K562 (cell line): Measurements from ENCODE around the gene HERPUD2. TPM values are rescaled to one million over a fixed set of nuclear protein-coding genes. Genes with fewer than 3 reads are reported as not detected.

ENCODE experiments used
- BACH1 ChIP-seq: fragments of 200-800 bp; sonication (Bioruptor generic); IDR thresholded peaks from 2 replicates; pipeline ENCODE4 v1.6.1; 2016; ENCODE audit warnings: missing genetic modification characterization, missing compliant biosample characterization
- CEBPZ ChIP-seq: fragments of 150-350 bp; IDR thresholded peaks from 2 replicates; pipeline ENCODE4 v1.6.1; 2014; ENCODE audit warnings: low read depth, mild to moderate bottlenecking, low read length, borderline replicate concordance
- ELK1 ChIP-seq: sonication (generic); formaldehyde crosslinking; IDR thresholded peaks from 2 replicates; pipeline ENCODE4 v1.8.1; 2022; ENCODE audit warnings: missing genetic modification reagents
- ESRRA ChIP-seq: fragments of 450-650 bp; IDR thresholded peaks from 2 replicates; pipeline ENCODE4 v1.6.1; 2014; ENCODE audit warnings: low read depth, mild to moderate bottlenecking, moderate library complexity, borderline replicate concordance
- HIVEP1 ChIP-seq: fragments of 250-450 bp; sonication (Bioruptor Pico); IDR thresholded peaks from 2 replicates; pipeline ENCODE4 v1.4.0; 2020; ENCODE audit warnings: mild to moderate bottlenecking
- KDM1A ChIP-seq, 2 experiments: fragments of 450-650 bp; IDR thresholded peaks; 2 replicates each; pipeline ENCODE4 v1.6.1; 2016; ENCODE audit warnings: mild to moderate bottlenecking in 2 of 2
- MBD1 ChIP-seq: fragments of 250-450 bp; sonication (Bioruptor Pico); IDR thresholded peaks from 2 replicates; pipeline ENCODE4 v1.8.0; 2022; ENCODE audit warnings: inconsistent platforms
- MNT ChIP-seq, 2 experiments: fragments of 450-650 bp; conservative IDR thresholded peaks; 2 replicates each; pipeline ENCODE4 v1.6.1; 2017; ENCODE audit warnings: mild to moderate bottlenecking in 2 of 2, moderate library complexity in 2 of 2
- NFE2 ChIP-seq: IDR thresholded peaks from 2 replicates; pipeline ENCODE4 v1.6.1; 2014; ENCODE audit warnings: antibody characterized with exemption, low read depth
- PPARD ChIP-seq: fragments of 250-450 bp; sonication (Bioruptor Pico); IDR thresholded peaks from 2 replicates; pipeline ENCODE4 v1.8.0; 2022; ENCODE audit warnings: inconsistent platforms, mild to moderate bottlenecking, moderate library complexity
- SMARCA4 ChIP-seq: fragments of 450-650 bp; IDR thresholded peaks from 2 replicates; pipeline ENCODE4 v1.6.1; 2016
- TEAD2 ChIP-seq: fragments of 450-650 bp; IDR thresholded peaks from 2 replicates; pipeline ENCODE4 v1.6.1; 2016; ENCODE audit warnings: missing genetic modification characterization, control low read depth, missing compliant biosample characterization
- XRCC5 ChIP-seq: fragments of 200-400 bp; formaldehyde crosslinking; IDR thresholded peaks from 2 replicates; pipeline ENCODE4 v1.6.1; 2017; ENCODE audit warnings: low read depth, mild to moderate bottlenecking, low read length
- ZNF316 ChIP-seq: fragments of 450-650 bp; IDR thresholded peaks from 2 replicates; pipeline ENCODE4 v1.6.1; 2016
- ZNF324 ChIP-seq: fragments of 250-450 bp; sonication (Bioruptor Pico); IDR thresholded peaks from 2 replicates; pipeline ENCODE4 v1.4.0; 2020; ENCODE audit warnings: mild to moderate bottlenecking
- ZNF707 ChIP-seq: fragments of 250-450 bp; sonication (Bioruptor Pico); conservative IDR thresholded peaks from 2 replicates; pipeline ENCODE4 v1.8.0; 2022; ENCODE audit warnings: inconsistent platforms, mild to moderate bottlenecking, moderate library complexity
- polyA plus RNA-seq, 8 experiments: library from polyadenylated mRNA; depleted of rRNA in 4 of 8; stranded (reverse) in 5 of 8; unstranded in 3 of 8; fragments of >200 nt; fragmentation: Nextera tagmentation in 2 of 8; fragmentation: Illumina TruSeq in 1 of 8; extraction: Ambion mirVana in 2 of 8; extraction: Trizol in 1 of 8; gene quantifications; 2 replicates each; pipeline versions ENCODE4 v1.2.1 to v1.2.3, GENCODE V29; 2011 to 2014; ENCODE audit warnings: inconsistent platforms in 1 of 8, missing spikeins in 1 of 8
- total RNA-seq, 7 experiments: library from RNA; depleted of rRNA in 6 of 7; stranded (reverse); fragments of >200 nt in 6 of 7; fragmentation: Illumina TruSeq in 2 of 7; extraction: Trizol in 2 of 7; gene quantifications; 2 replicates each; pipeline versions ENCODE4 v1.2.1 to v1.2.3, GENCODE V29; 2011 to 2021; ENCODE audit warnings: low replicate concordance in 1 of 7

Gene HERPUD2
- total and polyA plus RNA-seq, 9 of the 15 experiments (the other 6 are each of a cell fraction or from before 2014, with no cell fraction given), result 4.1 to 28.5 (median 12.3) TPM

GRCh38 chr7:35670856-35671569 is 23.9 kb downstream of the HERPUD2 start (continued):
- TF ChIP-seq SMARCA4, result 0 out of 2 replicates have a peak, but pooled peaks have one; percentile 27
- TF ChIP-seq ZNF324 (CRISPR knock-in tag), result no peak
- no peak for TF ChIP-seq KDM1A (IDR thresholded peaks at IDR 0.05)
- TF ChIP-seq XRCC5, result no peak
- no peak for TF ChIP-seq MNT (conservative IDR thresholded peaks at IDR 0.05)
- no peak for TF ChIP-seq HIVEP1 (CRISPR knock-in tag)
- TF ChIP-seq ZNF707 (CRISPR knock-in tag), result no peak
- TF ChIP-seq BACH1 (tag), result no peak
- no peak for TF ChIP-seq MBD1 (CRISPR knock-in tag)
- TF ChIP-seq CEBPZ, result no peak
- no peak for TF ChIP-seq ESRRA
- no peak for TF ChIP-seq ELK1 (CRISPR knock-in tag)
- TF ChIP-seq NFE2, result peak; percentile 55
- TF ChIP-seq TEAD2 (tag), result no peak
- peak; percentile 92 for TF ChIP-seq ZNF316
- TF ChIP-seq PPARD (CRISPR knock-in tag), result no peak
